ENCODE data around the gene DSTYK.

DNA sequence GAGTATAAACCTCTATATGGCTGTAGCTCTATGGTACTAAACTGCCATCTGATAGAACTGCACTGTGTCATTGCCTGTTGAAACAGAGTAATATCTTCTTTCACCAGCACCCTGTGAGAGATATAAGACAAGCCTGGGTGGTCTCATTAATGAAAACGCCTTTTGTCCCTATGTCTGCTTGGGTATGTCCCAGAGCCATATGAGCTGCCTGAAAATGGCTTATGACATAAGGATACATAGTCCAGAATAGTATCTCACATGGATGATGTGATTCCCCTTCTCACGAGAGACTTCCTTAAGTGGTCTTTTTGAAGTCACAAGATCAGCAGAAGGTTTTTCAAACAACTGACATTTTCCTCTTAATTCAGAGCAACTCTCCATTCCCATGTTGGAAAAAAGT lies 8.9 kb upstream of the DSTYK start:
- TF ChIP-seq ZNF416 (tag by site-specific recombination; IDR thresholded peaks at IDR 0.05) = no peak
- no peak for TF ChIP-seq ZNF239 (tag by site-specific recombination; IDR thresholded peaks at IDR 0.05)
- TF ChIP-seq TCF7L2 (IDR thresholded peaks at IDR 0.05; ENCODE audit: borderline replicate concordance, low read depth, low read length) = no peak
- no peak for TF ChIP-seq KLF10 (tag by site-specific recombination; IDR thresholded peaks at IDR 0.05)
- TF ChIP-seq, protein P1, sequence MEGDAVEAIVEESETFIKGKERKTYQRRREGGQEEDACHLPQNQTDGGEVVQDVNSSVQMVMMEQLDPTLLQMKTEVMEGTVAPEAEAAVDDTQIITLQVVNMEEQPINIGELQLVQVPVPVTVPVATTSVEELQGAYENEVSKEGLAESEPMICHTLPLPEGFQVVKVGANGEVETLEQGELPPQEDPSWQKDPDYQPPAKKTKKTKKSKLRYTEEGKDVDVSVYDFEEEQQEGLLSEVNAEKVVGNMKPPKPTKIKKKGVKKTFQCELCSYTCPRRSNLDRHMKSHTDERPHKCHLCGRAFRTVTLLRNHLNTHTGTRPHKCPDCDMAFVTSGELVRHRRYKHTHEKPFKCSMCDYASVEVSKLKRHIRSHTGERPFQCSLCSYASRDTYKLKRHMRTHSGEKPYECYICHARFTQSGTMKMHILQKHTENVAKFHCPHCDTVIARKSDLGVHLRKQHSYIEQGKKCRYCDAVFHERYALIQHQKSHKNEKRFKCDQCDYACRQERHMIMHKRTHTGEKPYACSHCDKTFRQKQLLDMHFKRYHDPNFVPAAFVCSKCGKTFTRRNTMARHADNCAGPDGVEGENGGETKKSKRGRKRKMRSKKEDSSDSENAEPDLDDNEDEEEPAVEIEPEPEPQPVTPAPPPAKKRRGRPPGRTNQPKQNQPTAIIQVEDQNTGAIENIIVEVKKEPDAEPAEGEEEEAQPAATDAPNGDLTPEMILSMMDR (tag by site-specific recombination; IDR thresholded peaks at IDR 0.05) = no peak
- no peak for TF ChIP-seq ZNF214 (tag by site-specific recombination; IDR thresholded peaks at IDR 0.05; ENCODE audit: borderline replicate concordance)
- no peak for TF ChIP-seq GLI4 (tag by site-specific recombination; IDR thresholded peaks at IDR 0.05)

All from HEK293 (cell line).